HEK293T (cell line): Measurements from ENCODE around the gene ZNF83.
"Not testable (repeated sequence)": the region's sequence is repeated elsewhere in the genome, so short reads cannot be mapped to it uniquely, and the experiment has no call there.

Source experiments
- CTCF ChIA-PET: fragments of 350-600 bp; formaldehyde crosslinking; extraction: SDS; loops from one replicate; lab custom pipeline; 2021; ENCODE audit warnings: antibody characterized with exemption, inconsistent platforms; lab: Yijun Ruan, JAX
- POLR2A ChIA-PET: fragments of 350-600 bp; formaldehyde crosslinking; extraction: SDS; loops from one replicate; lab custom pipeline; 2020; ENCODE audit warnings: antibody characterized with exemption, inconsistent platforms; lab: Yijun Ruan, JAX
- DNase-seq: peaks from one replicate; pipeline ENCODE4 v3.0.0; 2012; ENCODE audit warnings: mixed read lengths; ENCODE audit errors: extremely low spot score
- ARNT ChIP-seq: fragments of 450-650 bp; IDR thresholded peaks from 2 replicates; pipeline ENCODE4 v1.6.1; 2017; ENCODE audit warnings: mild to moderate bottlenecking
- BHLHE40 ChIP-seq: fragments of 450-650 bp; IDR thresholded peaks from 2 replicates; pipeline ENCODE4 v1.6.1; 2016; ENCODE audit warnings: mild to moderate bottlenecking, moderate library complexity, borderline replicate concordance
- CTBP1 ChIP-seq: fragments of 450-650 bp; IDR thresholded peaks from 2 replicates; pipeline ENCODE4 v1.6.1; 2016; ENCODE audit warnings: borderline replicate concordance
- ELF4 ChIP-seq: fragments of 450-650 bp; IDR thresholded peaks from 2 replicates; pipeline ENCODE4 v1.6.1; 2017; ENCODE audit warnings: antibody characterized with exemption
- FOXA1 ChIP-seq: fragments of 450-650 bp; IDR thresholded peaks from 2 replicates; pipeline ENCODE4 v1.6.1; 2016; ENCODE audit warnings: mild to moderate bottlenecking
- FOXK2 ChIP-seq: fragments of 450-650 bp; IDR thresholded peaks from 2 replicates; pipeline ENCODE4 v1.6.1; 2016; ENCODE audit warnings: mild to moderate bottlenecking
- FOXM1 ChIP-seq: fragments of 450-650 bp; IDR thresholded peaks from 2 replicates; pipeline ENCODE4 v1.6.1; 2017; ENCODE audit warnings: mild to moderate bottlenecking, borderline replicate concordance
- HDGF ChIP-seq: fragments of 450-650 bp; IDR thresholded peaks from 2 replicates; pipeline ENCODE4 v1.6.1; 2017; ENCODE audit warnings: antibody characterized with exemption, borderline replicate concordance
- L3MBTL2 ChIP-seq: fragments of 450-650 bp; conservative IDR thresholded peaks from 2 replicates; pipeline ENCODE4 v1.6.1; 2016; ENCODE audit warnings: mild to moderate bottlenecking
- LEF1 ChIP-seq: fragments of 450-650 bp; IDR thresholded peaks from 2 replicates; pipeline ENCODE4 v1.6.1; 2017; ENCODE audit warnings: mild to moderate bottlenecking, borderline replicate concordance
- NFRKB ChIP-seq: fragments of 450-650 bp; IDR thresholded peaks from 2 replicates; pipeline ENCODE4 v1.6.1; 2016; ENCODE audit warnings: mild to moderate bottlenecking, moderate library complexity
- SP1 ChIP-seq: fragments of 450-650 bp; IDR thresholded peaks from 2 replicates; pipeline ENCODE4 v1.6.1; 2017
- SUZ12 ChIP-seq: fragments of 450-650 bp; IDR thresholded peaks from 2 replicates; pipeline ENCODE4 v1.6.1; 2016; ENCODE audit warnings: mild to moderate bottlenecking
- TARDBP ChIP-seq: fragments of 450-650 bp; IDR thresholded peaks from 2 replicates; pipeline ENCODE4 v1.6.1; 2016
- ZNF384 ChIP-seq: fragments of 450-650 bp; IDR thresholded peaks from 2 replicates; pipeline ENCODE4 v1.6.1; 2016
- TF ChIP-seq, protein P1 (sequence below): fragments of 450-650 bp; IDR thresholded peaks from 2 replicates; pipeline ENCODE4 v1.6.1; 2016

Gene ZNF83

DNA sequence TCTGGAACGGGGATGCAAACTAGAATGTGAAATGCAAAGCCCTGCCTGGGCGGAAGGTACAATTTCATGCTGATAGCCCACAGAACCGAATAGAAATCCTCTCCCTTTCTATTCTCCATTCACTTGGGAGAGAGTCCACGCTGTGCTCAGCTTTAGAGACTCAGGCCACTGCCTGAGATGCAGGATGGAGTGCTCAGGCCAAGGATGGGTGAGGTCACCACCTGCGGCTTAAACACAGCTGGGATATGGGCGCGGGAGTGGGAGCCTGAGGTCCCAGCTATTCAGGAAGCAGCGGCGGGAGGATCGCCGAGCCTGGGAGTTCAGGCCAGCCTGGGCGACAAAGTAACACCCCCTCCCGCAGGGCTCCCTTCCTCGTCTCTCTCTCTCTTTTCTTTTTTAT is 446 bp upstream of the ZNF83 start:
- DNase-seq, result no peak
- TF ChIP-seq SP1 (no peak), ZNF384 (no peak), FOXM1 (no peak), ELF4 (no peak), FOXA1 (no peak), NFRKB (no peak), BHLHE40 (no peak), FOXK2 (no peak), ARNT (no peak), CTBP1 (no peak), L3MBTL2 (no peak), HDGF (no peak), LEF1 (no peak)
- ChIA-PET POLR2A (no interaction called here), CTCF (no interaction called here)

DNA sequence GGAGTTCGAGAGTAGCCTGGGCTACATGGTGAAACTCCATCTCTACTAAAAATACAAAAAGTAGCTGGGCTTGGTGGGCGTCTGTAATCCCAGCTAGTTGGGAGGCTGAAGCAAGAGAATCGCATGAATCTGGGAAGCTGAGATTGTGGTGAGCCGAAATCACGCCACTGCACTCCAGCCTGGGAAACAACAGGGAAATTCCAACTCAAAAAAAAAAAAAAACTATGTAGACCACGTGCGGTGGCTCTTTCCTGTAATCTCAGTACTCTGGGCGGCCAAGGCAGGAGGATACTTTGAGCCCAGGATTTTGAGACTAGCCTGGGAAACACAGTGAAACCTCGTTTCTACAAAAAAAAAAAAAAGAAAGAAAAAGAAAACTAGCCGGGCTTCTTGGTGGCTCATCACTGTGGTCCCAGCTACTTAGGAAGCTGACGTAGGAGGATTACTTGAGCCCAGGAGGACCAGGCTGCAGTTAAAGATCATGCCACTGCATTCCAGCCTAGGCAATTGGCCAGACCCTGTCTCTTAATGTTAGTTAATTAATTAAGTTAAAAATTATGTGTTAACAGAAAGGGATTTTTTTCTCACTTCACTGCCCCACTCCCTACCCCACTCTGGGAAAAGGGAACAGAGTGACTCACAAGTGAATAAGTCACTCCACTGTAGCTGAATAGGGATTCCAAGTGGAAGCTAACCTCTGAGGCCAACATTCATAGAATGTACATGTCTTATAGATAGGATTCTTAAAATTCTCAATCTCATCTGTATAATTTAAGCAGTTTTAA is 2.2 kb downstream of the ZNF83 start:
- ChIA-PET POLR2A (no interaction called here), CTCF (no interaction called here)
- DNase-seq, result no peak
- TF ChIP-seq FOXM1, result no peak
- no peak for TF ChIP-seq ZNF384
- TF ChIP-seq SUZ12, result no peak

DNA sequence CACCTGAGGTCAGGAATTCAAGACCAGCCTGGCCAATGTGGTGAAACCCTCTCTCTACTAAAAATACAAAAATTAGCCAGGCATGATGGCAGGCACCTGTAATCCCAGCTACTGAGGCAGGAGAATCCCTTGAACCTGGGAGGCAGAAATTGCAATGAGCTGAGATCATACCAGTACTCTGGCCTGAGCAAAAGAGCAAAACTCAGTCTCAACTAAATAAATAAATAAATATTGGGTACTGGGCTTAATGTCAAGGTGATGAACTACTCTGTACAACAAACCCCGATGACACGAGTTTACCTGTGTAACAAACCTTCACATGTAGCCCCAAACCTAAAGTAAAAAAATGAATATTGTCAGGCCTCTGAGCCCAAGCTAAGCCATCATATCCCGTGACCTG is 10.7 kb downstream of the ZNF83 start:
- CTCF ChIA-PET, DNase-seq, POLR2A ChIA-PET: not testable (repeated sequence)

DNA sequence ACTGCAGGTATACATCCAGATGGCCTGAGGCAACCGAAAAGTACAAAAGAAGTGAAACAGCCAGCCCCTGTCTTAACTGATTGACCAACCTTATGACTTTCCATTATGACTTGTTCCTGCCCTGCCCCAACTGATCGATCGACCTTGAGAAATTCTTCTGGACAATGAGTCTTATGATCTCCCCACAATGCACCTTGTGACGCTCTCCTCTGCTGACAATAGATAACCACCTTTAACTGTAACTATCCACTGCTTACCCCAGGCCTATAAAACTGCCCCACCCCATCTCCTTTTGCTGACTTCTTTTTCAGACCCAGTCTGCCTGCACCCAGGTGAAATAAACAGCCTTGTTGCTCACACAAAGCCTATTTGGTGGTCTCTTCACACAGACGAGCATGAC is 11.2 kb downstream of the ZNF83 start:
- CTCF ChIA-PET, result no interaction called here
- POLR2A ChIA-PET, result no interaction called here

DNA sequence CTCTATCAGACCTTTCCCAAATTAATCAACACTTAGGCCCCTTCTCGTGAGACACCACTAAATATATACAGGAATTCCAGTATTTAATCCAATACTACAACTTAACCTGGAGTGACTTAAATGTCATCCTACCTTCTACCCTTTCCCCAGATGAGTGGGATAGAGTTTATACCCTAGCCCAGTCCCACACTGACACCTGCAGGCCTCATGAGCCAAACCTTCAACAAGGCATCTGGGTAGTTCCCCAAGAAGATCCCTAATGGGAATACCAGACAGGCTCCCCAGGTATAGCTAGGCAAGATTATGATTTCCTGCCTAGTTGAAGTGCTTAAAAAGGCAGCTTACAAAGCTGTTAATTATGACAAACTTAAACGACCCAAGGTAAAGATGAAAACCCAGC is 15.9 kb downstream of the ZNF83 start:
- POLR2A ChIA-PET, result no interaction called here

More for the DNA sequence above, 11.2 kb downstream of the ZNF83 start:
- DNase-seq, result no peak
- no peak for TF ChIP-seq BHLHE40
- no peak for TF ChIP-seq HDGF
- TF ChIP-seq, protein P1, sequence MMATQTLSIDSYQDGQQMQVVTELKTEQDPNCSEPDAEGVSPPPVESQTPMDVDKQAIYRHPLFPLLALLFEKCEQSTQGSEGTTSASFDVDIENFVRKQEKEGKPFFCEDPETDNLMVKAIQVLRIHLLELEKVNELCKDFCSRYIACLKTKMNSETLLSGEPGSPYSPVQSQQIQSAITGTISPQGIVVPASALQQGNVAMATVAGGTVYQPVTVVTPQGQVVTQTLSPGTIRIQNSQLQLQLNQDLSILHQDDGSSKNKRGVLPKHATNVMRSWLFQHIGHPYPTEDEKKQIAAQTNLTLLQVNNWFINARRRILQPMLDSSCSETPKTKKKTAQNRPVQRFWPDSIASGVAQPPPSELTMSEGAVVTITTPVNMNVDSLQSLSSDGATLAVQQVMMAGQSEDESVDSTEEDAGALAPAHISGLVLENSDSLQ, result no peak
- TF ChIP-seq ZNF384, result no peak
- TF ChIP-seq LEF1, result no peak
- no peak for TF ChIP-seq ARNT
- no peak for TF ChIP-seq FOXK2
- TF ChIP-seq L3MBTL2, result no peak
- TF ChIP-seq ELF4, result no peak
- no peak for TF ChIP-seq FOXA1
- no peak for TF ChIP-seq TARDBP
- no peak for TF ChIP-seq FOXM1
- TF ChIP-seq SP1, result no peak
- TF ChIP-seq SUZ12, result no peak
- TF ChIP-seq CTBP1, result no peak

DNA sequence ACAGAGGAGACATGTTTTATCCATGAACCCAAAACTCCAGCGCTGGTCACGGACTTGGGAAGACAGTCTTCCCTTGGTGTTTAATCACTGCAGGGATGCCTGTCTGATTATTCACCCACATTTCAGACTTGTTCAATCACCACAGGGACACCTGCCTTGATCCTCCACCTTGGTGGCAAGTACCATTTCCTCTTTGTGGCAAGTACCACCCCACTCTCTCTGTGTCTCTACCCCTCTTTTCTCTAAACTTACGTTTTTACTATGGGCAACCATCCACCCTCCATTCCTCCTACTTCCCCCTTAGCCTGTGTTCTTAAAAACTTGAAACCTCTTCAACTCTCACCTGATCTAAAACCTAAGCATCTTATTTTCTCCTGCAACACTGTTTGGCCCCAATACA is 16.8 kb downstream of the ZNF83 start:
- POLR2A ChIA-PET, result no interaction called here
- CTCF ChIA-PET, result no interaction called here
- DNase-seq, result no peak
- no peak for TF ChIP-seq LEF1
- no peak for TF ChIP-seq SP1

More for the DNA sequence above, 15.9 kb downstream of the ZNF83 start:
- TF ChIP-seq BHLHE40, result no peak
- TF ChIP-seq ZNF384, result no peak
- TF ChIP-seq FOXK2, result no peak
- no peak for TF ChIP-seq SUZ12
- no peak for TF ChIP-seq NFRKB
- TF ChIP-seq SP1, result no peak
- TF ChIP-seq L3MBTL2, result no peak
- no peak for TF ChIP-seq FOXM1
- TF ChIP-seq FOXA1, result no peak
- no peak for TF ChIP-seq HDGF
- TF ChIP-seq LEF1, result no peak
- TF ChIP-seq, protein P1, result no peak
- no peak for TF ChIP-seq ARNT
- CTCF ChIA-PET, result no interaction called here
- DNase-seq, result no peak

DNA sequence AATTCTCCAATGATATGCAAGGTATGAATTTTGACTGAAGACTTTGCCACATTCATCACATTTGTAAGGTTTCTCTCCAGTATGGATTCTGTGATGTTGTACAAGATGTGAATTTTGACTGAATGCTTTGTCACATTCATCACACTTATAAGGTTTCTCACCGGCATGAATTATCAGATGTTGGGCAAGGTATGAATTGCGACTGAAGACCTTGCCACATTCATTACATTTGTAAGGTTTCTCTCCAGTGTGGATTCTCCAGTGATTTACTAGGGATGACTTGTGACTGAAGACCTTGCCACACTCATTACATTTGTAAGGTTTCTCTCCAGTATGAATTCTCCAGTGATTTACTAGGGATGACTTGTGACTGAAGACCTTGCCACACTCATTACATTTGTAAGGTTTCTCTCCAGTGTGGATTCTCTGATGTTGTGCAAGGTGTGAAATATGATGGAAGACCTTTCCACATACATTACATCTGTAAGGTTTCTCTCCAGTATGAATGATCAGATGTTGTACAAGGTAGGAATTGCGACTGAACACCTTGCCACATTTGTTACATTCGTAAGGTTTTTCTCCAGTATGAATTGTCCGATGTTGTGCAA is 24.8 kb downstream of the ZNF83 start:
- POLR2A ChIA-PET, result no interaction called here
- CTCF ChIA-PET, result no interaction called here
- TF ChIP-seq TARDBP (no peak), SUZ12 (no peak), L3MBTL2 (no peak), LEF1 (no peak), ELF4 (no peak), ARNT (no peak), FOXA1 (no peak), NFRKB (no peak), ZNF384 (no peak), FOXM1 (no peak), CTBP1 (no peak), SP1 (no peak), FOXK2 (no peak), BHLHE40 (no peak)
- TF ChIP-seq, protein P1, result no peak
- DNase-seq, result no peak
